HepG2 (cell line): ENCODE measurements around the gene PIBF1. TPM values are rescaled to one million over a fixed set of nuclear protein-coding genes. Genes with fewer than 3 reads are reported as not detected.
A peak's percentile ranks its signal among the peaks of the same experiment; 100 is the strongest.

Source experiments
- CREBL2 ChIP-seq: sonication (generic); formaldehyde crosslinking; IDR thresholded peaks from 2 replicates; pipeline ENCODE4 v1.8.1; 2023; ENCODE audit warnings: missing genetic modification reagents, mild to moderate bottlenecking, borderline replicate concordance
- FOXC1 ChIP-seq: sonication (generic); formaldehyde crosslinking; IDR thresholded peaks from 2 replicates; pipeline ENCODE4 v1.8.0; 2022; ENCODE audit warnings: mild to moderate bottlenecking, missing genetic modification reagents, borderline replicate concordance
- GFI1 ChIP-seq: sonication (generic); formaldehyde crosslinking; IDR thresholded peaks from 2 replicates; pipeline ENCODE4 v1.5.0; 2020; ENCODE audit warnings: missing genetic modification reagents, mild to moderate bottlenecking, borderline replicate concordance
- HMG20A ChIP-seq: IDR thresholded peaks from 2 replicates; pipeline ENCODE4 v1.6.1; 2016; ENCODE audit warnings: borderline replicate concordance
- KDM1A ChIP-seq: IDR thresholded peaks from 2 replicates; pipeline ENCODE4 v1.6.1; 2016; ENCODE audit warnings: missing compliant biosample characterization
- MEIS2 ChIP-seq: sonication (generic); formaldehyde crosslinking; IDR thresholded peaks from 2 replicates; pipeline ENCODE4 v1.9.0; 2021; ENCODE audit warnings: mild to moderate bottlenecking, missing genetic modification reagents
- NFKBIZ ChIP-seq: IDR thresholded peaks from 2 replicates; pipeline ENCODE4 v1.6.1; 2018; ENCODE audit warnings: missing genetic modification reagents, missing compliant biosample characterization
- PHB2 ChIP-seq: fragments of 450-650 bp; IDR thresholded peaks from 2 replicates; pipeline ENCODE4 v1.6.1; 2018; ENCODE audit not compliant: partially characterized antibody
- RAD21 ChIP-seq: fragments of 450-650 bp; formaldehyde crosslinking; IDR thresholded peaks from 2 replicates; pipeline ENCODE4 v1.5.0; 2020; ENCODE audit warnings: mild to moderate bottlenecking
- RNF2 ChIP-seq: fragments of 450-650 bp; conservative IDR thresholded peaks from 2 replicates; pipeline ENCODE4 v1.6.1; 2016; ENCODE audit warnings: low read depth
- STAT5B ChIP-seq: sonication (generic); formaldehyde crosslinking; IDR thresholded peaks from 2 replicates; pipeline ENCODE4 v1.4.0; 2020; ENCODE audit warnings: missing genetic modification reagents
- YEATS4 ChIP-seq: sonication (generic); formaldehyde crosslinking; IDR thresholded peaks from 2 replicates; pipeline ENCODE4 v1.4.0; 2020; ENCODE audit warnings: missing genetic modification reagents, borderline replicate concordance
- ZFP36L1 ChIP-seq: sonication (generic); formaldehyde crosslinking; IDR thresholded peaks from 2 replicates; pipeline ENCODE4 v1.8.0; 2022; ENCODE audit warnings: mild to moderate bottlenecking, missing genetic modification reagents, moderate library complexity
- ZFP41 ChIP-seq: sonication (generic); formaldehyde crosslinking; IDR thresholded peaks from 2 replicates; pipeline ENCODE4 v1.4.0; 2020; ENCODE audit warnings: mild to moderate bottlenecking, missing genetic modification reagents, borderline replicate concordance
- ZNF318 ChIP-seq: sonication (generic); formaldehyde crosslinking; IDR thresholded peaks from 2 replicates; pipeline ENCODE4 v1.4.0; 2020; ENCODE audit warnings: mild to moderate bottlenecking, missing genetic modification reagents
- ZNF34 ChIP-seq: sonication (generic); formaldehyde crosslinking; IDR thresholded peaks from 2 replicates; pipeline ENCODE4 v1.4.0; 2020; ENCODE audit warnings: mild to moderate bottlenecking, missing genetic modification reagents, borderline replicate concordance
- ZNF550 ChIP-seq: sonication (generic); formaldehyde crosslinking; IDR thresholded peaks from 2 replicates; pipeline ENCODE4 v1.4.0; 2020; ENCODE audit warnings: mild to moderate bottlenecking, missing genetic modification reagents, borderline replicate concordance
- ZNF567 ChIP-seq: sonication (generic); formaldehyde crosslinking; IDR thresholded peaks from 2 replicates; pipeline ENCODE4 v1.8.1; 2023; ENCODE audit warnings: mild to moderate bottlenecking, missing genetic modification reagents, borderline replicate concordance
- ZNF619 ChIP-seq: sonication (generic); formaldehyde crosslinking; IDR thresholded peaks from 2 replicates; pipeline ENCODE4 v1.4.0; 2020; ENCODE audit warnings: mild to moderate bottlenecking, missing genetic modification reagents
- polyA plus RNA-seq, 8 experiments: library from polyadenylated mRNA; depleted of rRNA in 3 of 8; stranded (reverse) in 7 of 8; unstranded in 1 of 8; fragments of >200 nt; fragmentation: Illumina TruSeq in 4 of 8; extraction: Trizol in 4 of 8; gene quantifications; 2 replicates each; pipeline versions ENCODE4 v1.2.1 to v1.2.3, GENCODE V29; 2011 to 2016; ENCODE audit warnings: low read depth in 4 of 8, missing spikeins in 1 of 8, mixed read lengths in 1 of 8; ENCODE audit not compliant: insufficient read depth in 1 of 8
- total RNA-seq, 5 experiments: library from RNA; depleted of rRNA; stranded (reverse); fragments of >200 nt; fragmentation: Illumina TruSeq; extraction: Trizol; gene quantifications; 2 replicates each; pipeline ENCODE4 v1.2.3, GENCODE V29; 2016; ENCODE audit warnings: low read depth in 1 of 5
- TF ChIP-seq, protein P1 (sequence below): sonication (generic); formaldehyde crosslinking; IDR thresholded peaks from 2 replicates; pipeline ENCODE4 v1.8.1; 2023; ENCODE audit warnings: mild to moderate bottlenecking, missing genetic modification reagents, borderline replicate concordance

Gene PIBF1
- total and polyA plus RNA-seq, 2 of the 13 experiments (the other 11 are each of a cell fraction or from before 2014, with no cell fraction given): 4.2 to 15.8 TPM

DNA sequence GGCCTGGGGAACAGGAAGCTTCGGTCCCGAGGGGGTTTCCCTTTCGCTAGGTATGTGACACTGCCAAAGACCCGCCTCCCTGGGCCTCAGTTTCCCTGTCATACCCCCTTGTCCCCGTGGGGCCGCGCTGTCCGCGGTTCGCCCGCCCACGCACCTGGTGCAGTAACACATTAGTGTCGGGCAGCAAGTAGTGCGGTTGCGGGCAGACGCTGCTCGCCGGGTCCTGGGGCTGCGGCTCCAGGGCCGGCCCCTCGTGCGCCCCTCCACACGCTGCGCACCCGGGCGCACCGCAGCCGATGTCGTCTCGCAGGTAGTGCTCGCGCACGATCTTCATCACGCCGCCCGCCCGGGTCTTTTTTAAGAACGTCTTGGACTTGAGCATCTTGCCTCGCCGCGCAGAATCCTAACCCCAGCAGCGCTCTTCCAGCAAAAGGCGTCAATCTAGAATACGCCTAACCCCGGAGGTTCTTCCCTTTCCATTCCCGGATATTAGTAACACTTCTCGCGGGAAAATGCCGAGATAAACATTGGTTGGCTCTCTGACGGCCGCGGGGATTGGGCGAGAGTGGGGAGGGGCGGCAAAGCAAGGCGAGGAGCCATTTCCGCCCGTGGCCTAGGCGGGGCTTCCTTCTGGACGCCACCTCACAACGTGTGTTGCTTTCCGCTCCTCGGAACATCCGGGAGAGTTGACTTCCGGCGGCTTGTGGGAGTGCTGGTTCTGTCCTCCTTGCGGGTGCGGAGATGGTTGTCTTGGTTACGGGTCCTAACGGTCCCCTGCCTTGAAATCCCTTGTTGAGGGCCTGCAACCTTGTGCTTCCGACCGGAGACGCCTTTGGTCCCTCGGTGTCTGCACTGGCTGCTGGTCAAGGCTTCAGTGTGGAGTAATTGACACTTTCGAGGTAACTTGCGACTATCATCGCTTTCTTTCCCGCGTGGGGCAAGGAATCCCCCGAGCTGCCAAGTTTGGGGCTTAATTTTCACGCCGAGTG is at the start of gene PIBF1, which contains the start of gene DIS3 (continued):
- TF ChIP-seq, protein P1, sequence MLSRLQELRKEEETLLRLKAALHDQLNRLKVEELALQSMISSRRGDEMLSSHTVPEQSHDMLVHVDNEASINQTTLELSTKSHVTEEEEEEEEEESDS (CRISPR knock-in tag): peak; percentile 58; the same call in 1 of the 2 replicates
- TF ChIP-seq YEATS4 (CRISPR knock-in tag): peak; percentile 79
- no peak for TF ChIP-seq NFKBIZ (CRISPR knock-in tag)
- no peak for TF ChIP-seq CREBL2 (CRISPR knock-in tag)
- no peak for TF ChIP-seq ZNF318 (CRISPR knock-in tag)
- TF ChIP-seq RAD21 (CRISPR knock-in tag): no peak; the same call in 1 of the 2 replicates
- TF ChIP-seq MEIS2 (CRISPR knock-in tag): 0 out of 2 replicates have a peak, but pooled peaks have one; percentile 20
- TF ChIP-seq ZFP36L1 (CRISPR knock-in tag): 0 out of 2 replicates have a peak, but pooled peaks have one; percentile 14
- TF ChIP-seq GFI1: no peak
- TF ChIP-seq HMG20A (CRISPR knock-in tag): no peak
- TF ChIP-seq ZNF567 (CRISPR knock-in tag): no peak; the same call in 1 of the 2 replicates
- TF ChIP-seq PHB2: no peak
- no peak; the same call in 1 of the 2 replicates for TF ChIP-seq ZNF619 (CRISPR knock-in tag)
- TF ChIP-seq FOXC1 (CRISPR knock-in tag): no peak
- no peak for TF ChIP-seq ZFP41 (CRISPR knock-in tag)
- TF ChIP-seq KDM1A: no peak
- no peak for TF ChIP-seq ZNF550 (CRISPR knock-in tag)
- peak; percentile 80 for TF ChIP-seq RNF2
- TF ChIP-seq STAT5B (CRISPR knock-in tag): no peak
- 0 out of 2 replicates have a peak, but pooled peaks have one; percentile 64 for TF ChIP-seq ZNF34 (CRISPR knock-in tag)
